Measurements from ENCODE around the gene RBM39. TPM values are rescaled to one million over a fixed set of nuclear protein-coding genes. Genes with fewer than 3 reads are reported as not detected.

RBM39 gene
- total RNA-seq, 2 donors from 2014 or later, result 264 to 309 TPM

GRCh38 chr20:35704514-35705261 is 37.4 kb downstream of the RBM39 start:
- ATAC-seq (no peak), DNase-seq (no peak)
- peaks cover 19% of the 10 kb centered on the region for H3K4me1 ChIP-seq
- 77 to 84% methylated on average over 5 of the region's 5 CpGs for WGBS, 2 donors
- H3K27me3 ChIP-seq, result no peaks in the 10 kb centered on the region
- peaks cover 22 to 32% of the 10 kb centered on the region in 2 donors for H3K36me3 ChIP-seq (replicated peaks in 1 of 2; ENCODE audit: insufficient read depth in 1 of 2, low read depth in 2 of 2)
- intact Hi-C loops (cut with DNase I), result no loop called here
- H3K9me3 ChIP-seq, result no peaks in the 10 kb centered on the region
- H3K27ac ChIP-seq, result no peak overlapping the region
- TF ChIP-seq CTCF (IDR thresholded peaks at IDR 0.05), result no peak
- TF ChIP-seq POLR2A (IDR thresholded peaks at IDR 0.05), result no peak
- no peak overlapping the region for H3K4me3 ChIP-seq

- intact Hi-C loops (cut with DNase I), result no loop called here
These were observed 39.0 kb downstream of the RBM39 start for GRCh38 chr20:35702824-35703695.

GRCh38 chr20:35702051-35702823 is 39.8 kb downstream of the RBM39 start:
- H3K4me1 ChIP-seq, result peaks cover 21% of the 10 kb centered on the region
- ATAC-seq (no peak), DNase-seq (no peak)
- TF ChIP-seq CTCF (IDR thresholded peaks at IDR 0.05), result no peak
- H3K27me3 ChIP-seq, result no peaks in the 10 kb centered on the region
- no peak overlapping the region for H3K4me3 ChIP-seq
- 85 to 86% methylated on average over 12 of the region's 12 CpGs for WGBS, 2 donors
- intact Hi-C loops (cut with DNase I), result no loop called here
- no peak overlapping the region for H3K27ac ChIP-seq
- no peaks in the 10 kb centered on the region for H3K9me3 ChIP-seq
- peaks cover 22 to 28% of the 10 kb centered on the region in 2 donors for H3K36me3 ChIP-seq (replicated peaks in 1 of 2; ENCODE audit: insufficient read depth in 1 of 2, low read depth in 2 of 2)

More at GRCh38 chr20:35702824-35703695, 39.0 kb downstream of the RBM39 start:
- Histone ChIP-seq H3K27ac (no peak overlapping the region), H3K9me3 (no peaks in the 10 kb centered on the region), H3K4me1 (peaks cover 13% of the 10 kb centered on the region), H3K36me3 (replicated peaks in 1 of 2; ENCODE audit: insufficient read depth in 1 of 2, low read depth in 2 of 2) (peaks cover 22 to 30% of the 10 kb centered on the region in 2 donors), H3K27me3 (no peaks in the 10 kb centered on the region), H3K4me3 (no peak overlapping the region)
- ATAC-seq (no peak), DNase-seq (no peak)
- 69 to 72% methylated on average over 4 of the region's 4 CpGs for WGBS, 2 donors
- TF ChIP-seq CTCF (IDR thresholded peaks at IDR 0.05) (no peak), POLR2A (IDR thresholded peaks at IDR 0.05) (no peak)

GRCh38 chr20:35700625-35701148 is 41.4 kb downstream of the RBM39 start:
- intact Hi-C loops (cut with DNase I), result no loop called here
- Histone ChIP-seq H3K4me3 (no peak overlapping the region), H3K36me3 (replicated peaks in 1 of 2; ENCODE audit: insufficient read depth in 1 of 2, low read depth in 2 of 2) (peaks cover 17 to 18% of the 10 kb centered on the region in 2 donors), H3K9me3 (no peaks in the 10 kb centered on the region), H3K27ac (no peak overlapping the region), H3K4me1 (peaks cover 21% of the 10 kb centered on the region), H3K27me3 (no peaks in the 10 kb centered on the region)
- 85 to 92% methylated on average over 7 of the region's 7 CpGs for WGBS, 2 donors
- DNase-seq (no peak), ATAC-seq (no peak)
- no peak for TF ChIP-seq POLR2A (IDR thresholded peaks at IDR 0.05)
- TF ChIP-seq CTCF (IDR thresholded peaks at IDR 0.05), result no peak
